Amniotic stem cell (primary cell): Measurements from ENCODE around the gene UBXN10.

ENCODE experiments used
- DNase-seq: peaks from one replicate; lab custom pipeline; 2025; lab: John Stamatoyannopoulos, UW

UBXN10 gene

GRCh38 chr1:20237646-20238045 lies 51.8 kb downstream of the UBXN10 start:
- DNase-seq: no peak

DNA sequence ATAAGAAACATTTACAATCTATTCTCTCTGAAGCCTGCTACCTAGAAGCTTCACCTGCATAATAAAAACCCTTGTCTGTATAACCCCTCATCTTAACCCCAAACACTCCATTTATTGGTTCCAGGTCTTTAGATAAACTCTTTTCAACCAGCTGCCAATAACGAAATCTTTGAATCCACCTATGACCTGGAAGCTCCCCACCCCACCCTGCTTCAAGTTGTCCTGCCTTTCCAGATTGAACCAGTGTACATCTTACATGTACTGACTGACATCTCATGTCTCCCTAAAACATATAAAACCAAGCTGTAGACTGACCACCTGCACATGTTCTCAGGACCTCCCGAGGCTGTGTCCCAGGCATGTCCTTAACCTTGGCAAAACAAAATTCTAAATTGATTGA lies 54.1 kb downstream of the UBXN10 start:
- DNase-seq: no peak

DNA sequence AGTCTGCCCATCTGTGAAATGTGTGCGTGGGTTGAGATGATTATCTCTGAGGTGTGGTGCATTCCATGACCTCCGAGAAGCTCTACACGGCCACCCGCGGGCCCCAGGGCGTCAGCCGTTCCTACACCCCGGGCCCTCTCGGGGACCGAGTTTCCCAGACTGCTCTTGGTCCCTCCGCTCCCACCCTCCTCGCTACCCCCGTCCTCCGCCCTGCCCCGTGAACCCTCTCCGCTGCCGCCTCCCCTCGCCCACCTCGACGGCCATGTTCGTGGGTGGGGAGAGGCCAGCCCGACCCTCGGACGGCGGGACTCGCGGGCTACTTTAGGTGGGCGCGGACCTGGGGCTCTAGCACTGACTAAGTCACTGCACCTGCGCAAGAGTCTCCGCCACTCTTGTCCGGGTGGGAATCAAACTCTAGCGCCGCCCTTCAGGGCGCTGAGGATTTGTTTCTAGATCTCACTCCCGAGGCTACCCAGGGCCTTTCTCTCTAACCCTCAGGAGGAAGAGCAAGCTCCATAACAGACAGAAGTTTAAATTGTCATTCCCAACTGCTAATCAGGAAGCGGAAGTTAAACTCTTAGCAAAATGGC lies 57.1 kb downstream of the UBXN10 start:
- DNase-seq: no peak
